HepG2 (cell line): ENCODE results near the gene ZFR2.

Source experiments
- ATF1 ChIP-seq: IDR thresholded peaks from 2 replicates; pipeline ENCODE4 v1.6.1; 2016; ENCODE audit warnings: mild to moderate bottlenecking, control low read depth
- HOXA7 ChIP-seq: sonication (generic); formaldehyde crosslinking; IDR thresholded peaks from 2 replicates; pipeline ENCODE4 v1.8.1; 2022; ENCODE audit warnings: mild to moderate bottlenecking, missing genetic modification reagents, moderate library complexity
- IKZF4 ChIP-seq: sonication (generic); formaldehyde crosslinking; IDR thresholded peaks from 2 replicates; pipeline ENCODE4 v1.5.1; 2020; ENCODE audit warnings: borderline replicate concordance, mild to moderate bottlenecking, low read depth, missing genetic modification reagents; ENCODE audit errors: not compliant biosample characterization
- RFX1 ChIP-seq: fragments of 450-650 bp; IDR thresholded peaks from 2 replicates; pipeline ENCODE4 v1.6.1; 2017
- TOE1 ChIP-seq: sonication (generic); formaldehyde crosslinking; IDR thresholded peaks from 2 replicates; pipeline ENCODE4 v1.4.0; 2020; ENCODE audit warnings: mild to moderate bottlenecking, missing genetic modification reagents
- ZBTB39 ChIP-seq: sonication (generic); formaldehyde crosslinking; IDR thresholded peaks from 2 replicates; pipeline ENCODE4 v1.5.0; 2020; ENCODE audit warnings: missing genetic modification reagents
- ZNF274 ChIP-seq: sonication (generic); formaldehyde crosslinking; IDR thresholded peaks from 2 replicates; pipeline ENCODE4 v1.5.1; 2020; ENCODE audit warnings: mild to moderate bottlenecking, missing genetic modification reagents
- ZNF292 ChIP-seq: sonication (generic); formaldehyde crosslinking; IDR thresholded peaks from 2 replicates; pipeline ENCODE4 v1.8.1; 2022; ENCODE audit warnings: mild to moderate bottlenecking, low read depth, missing genetic modification reagents, borderline replicate concordance

DNA sequence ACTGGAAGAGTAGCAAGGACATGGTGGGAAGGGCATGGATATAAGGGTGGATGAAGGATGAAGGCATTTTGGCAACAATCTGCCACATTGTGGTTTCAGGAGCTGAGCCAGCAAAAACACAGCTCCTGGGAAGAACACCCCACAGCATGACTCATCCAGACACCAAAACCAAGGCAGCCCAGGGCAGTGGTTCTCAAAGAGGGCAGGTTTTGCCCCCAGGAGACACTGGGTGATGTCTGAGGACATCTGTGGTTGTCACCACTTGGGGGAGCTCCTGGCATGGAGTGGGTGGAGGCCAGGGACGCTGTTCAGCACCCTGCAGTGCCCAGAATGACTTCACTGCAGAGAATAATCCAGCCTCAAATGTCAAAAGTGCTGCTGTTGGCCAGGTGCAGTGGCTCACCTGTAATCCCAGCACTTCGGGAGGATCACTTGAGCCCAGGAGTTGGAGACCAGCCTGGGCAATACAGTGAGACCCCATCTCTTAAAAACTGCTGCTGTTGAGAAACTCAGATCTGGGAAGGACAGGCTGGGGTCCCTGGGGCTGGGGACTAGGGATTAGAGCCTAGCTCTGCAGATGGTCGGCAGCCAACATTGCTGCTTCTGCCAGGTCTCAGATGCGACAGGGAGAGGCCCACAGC, 16.1 kb downstream of the ZFR2 start:
- no peak for TF ChIP-seq RFX1
- no peak for TF ChIP-seq TOE1 (CRISPR knock-in tag)
- TF ChIP-seq IKZF4 (CRISPR knock-in tag): no peak
- TF ChIP-seq ZNF274 (CRISPR knock-in tag): no peak
- no peak for TF ChIP-seq ZBTB39 (CRISPR knock-in tag)
- TF ChIP-seq HOXA7 (CRISPR knock-in tag): no peak
- no peak for TF ChIP-seq ATF1 (CRISPR knock-in tag)
- no peak for TF ChIP-seq ZNF292 (CRISPR knock-in tag)
